NCI-H526 treated with DMSO at 0.1 percent for 48 hours (cell line): Measurements from ENCODE around the gene INVS.

Source experiments
- DNase-seq: peaks from one replicate; lab custom pipeline; 2025; lab: John Stamatoyannopoulos, UW

INVS gene

GRCh38 chr9:100281676-100282387, 182.8 kb downstream of the INVS start:
- DNase-seq: no peak

DNA sequence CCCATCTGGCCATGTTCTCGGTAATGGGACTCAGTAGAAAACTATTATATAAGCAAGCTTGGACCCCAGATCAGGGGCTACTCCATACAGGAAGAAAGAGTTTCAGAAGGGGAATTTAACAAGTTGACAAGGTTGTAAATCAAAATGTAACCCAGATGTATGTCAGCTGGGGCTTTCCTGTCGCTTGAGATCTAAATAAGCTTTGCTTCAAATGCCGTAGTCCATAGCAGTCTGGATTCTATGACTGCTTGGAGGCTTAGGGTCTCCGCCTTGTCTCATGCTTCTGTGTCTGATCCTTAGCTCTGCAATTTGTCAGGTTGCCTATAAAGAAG, 183.3 kb downstream of the INVS start:
- DNase-seq: no peak

DNA sequence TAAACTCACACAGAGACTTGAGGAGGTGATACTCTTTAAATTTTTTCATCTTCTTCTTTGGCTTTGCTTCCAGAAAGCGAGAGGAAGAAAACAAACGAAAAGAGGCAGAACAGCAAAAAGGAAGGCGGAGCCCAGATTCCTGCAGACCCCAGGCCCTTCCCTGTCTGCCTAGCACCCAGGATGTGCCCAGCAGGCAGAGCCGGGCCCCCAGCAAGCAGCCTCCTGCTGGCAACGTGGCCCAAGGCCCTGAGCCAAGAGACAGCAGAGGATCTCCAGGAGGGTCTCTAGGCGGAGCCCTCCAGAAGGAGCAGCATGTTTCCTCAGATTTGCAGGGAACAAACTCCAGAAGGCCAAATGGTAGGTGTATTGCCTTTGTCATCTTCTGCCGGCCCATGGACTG, 185.2 kb downstream of the INVS start:
- no peak for DNase-seq

DNA sequence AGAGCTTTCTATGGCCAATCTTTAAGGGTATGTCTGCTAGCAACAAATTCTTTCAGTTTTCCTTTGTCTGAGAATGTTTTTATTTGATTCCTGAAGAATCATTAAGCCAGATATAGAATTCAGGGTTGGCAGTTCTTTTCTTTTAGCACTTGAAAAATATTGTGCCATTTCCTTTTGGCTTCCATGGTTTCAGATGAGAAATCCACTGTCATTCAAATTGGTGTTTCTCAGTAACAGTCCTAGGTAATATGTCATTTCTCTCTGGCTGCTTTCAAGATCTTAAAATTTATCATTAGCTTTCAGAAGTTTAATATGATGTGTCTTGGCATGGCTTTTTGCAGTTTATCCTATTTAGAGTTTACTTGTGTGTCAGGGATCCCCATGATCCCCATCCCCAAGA, 186.0 kb downstream of the INVS start:
- no peak for DNase-seq

DNA sequence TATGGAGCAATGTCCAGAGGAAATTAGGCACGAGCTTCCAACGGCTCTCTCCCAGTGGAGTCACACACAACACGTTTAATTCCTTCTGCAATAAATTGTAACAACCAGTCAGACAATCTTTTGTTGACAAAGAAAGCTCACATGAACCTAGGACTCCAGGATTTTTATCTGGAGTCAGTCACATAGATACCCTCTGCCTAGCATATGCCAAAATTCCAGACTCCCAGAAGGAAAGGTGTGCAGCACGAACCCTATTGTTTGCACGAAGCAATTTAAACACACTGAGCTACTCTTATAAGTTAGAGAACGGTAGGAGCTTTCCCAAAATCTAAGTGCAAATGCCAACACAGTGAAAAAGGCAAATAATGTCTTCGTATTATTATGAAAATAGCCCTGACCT, 186.6 kb downstream of the INVS start:
- DNase-seq: no peak

GRCh38 chr9:100286257-100286656, 187.2 kb downstream of the INVS start:
- no peak for DNase-seq

- DNase-seq: no peak
Observed at GRCh38 chr9:100287186-100287585, 188.1 kb downstream of the INVS start.

DNA sequence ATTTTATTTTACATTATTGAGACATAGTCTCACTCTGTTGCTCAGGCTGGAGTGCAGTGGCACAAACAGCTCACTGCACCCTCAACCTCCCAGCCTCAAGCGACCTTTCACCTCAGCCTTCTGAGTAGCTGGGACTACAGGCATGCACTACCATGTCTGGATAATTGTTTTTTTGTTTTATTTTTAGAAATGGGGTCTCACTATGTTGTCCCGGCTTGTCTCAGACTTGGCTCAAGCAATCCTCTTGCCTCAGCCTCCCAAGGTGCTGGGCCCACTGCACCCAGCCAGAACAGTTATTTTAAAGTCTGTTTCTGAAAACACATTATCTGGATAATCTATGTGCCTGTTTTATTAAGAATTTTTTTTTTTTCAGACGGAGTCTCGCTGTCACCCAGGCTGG, 191.7 kb downstream of the INVS start:
- DNase-seq: no peak

DNA sequence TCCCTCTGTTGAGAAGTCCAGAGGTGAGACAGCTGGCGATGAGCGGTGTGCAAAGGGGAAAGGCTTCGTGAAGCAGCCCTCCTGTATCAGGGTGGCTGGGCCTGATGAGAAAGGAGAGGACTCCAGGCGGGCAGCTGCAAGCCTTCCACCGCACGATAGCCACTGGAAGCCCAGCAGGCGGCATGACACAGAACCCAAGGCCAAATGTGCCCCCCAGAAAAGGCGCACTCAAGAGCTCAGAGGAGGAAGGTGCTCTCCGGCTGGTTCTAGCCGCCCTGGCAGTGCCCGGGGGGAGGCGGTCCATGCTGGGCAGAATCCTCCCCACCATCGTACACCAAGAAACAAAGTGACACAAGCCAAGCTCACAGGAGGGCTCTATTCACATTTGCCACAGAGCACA, 193.4 kb downstream of the INVS start:
- no peak for DNase-seq

- no peak for DNase-seq
Observed at GRCh38 chr9:100294341-100294740, 195.3 kb downstream of the INVS start.

- DNase-seq: no peak
Observed at GRCh38 chr9:100294806-100295205, 195.8 kb downstream of the INVS start.

- DNase-seq: no peak
Observed at GRCh38 chr9:100295240-100295639, 196.2 kb downstream of the INVS start.

DNA sequence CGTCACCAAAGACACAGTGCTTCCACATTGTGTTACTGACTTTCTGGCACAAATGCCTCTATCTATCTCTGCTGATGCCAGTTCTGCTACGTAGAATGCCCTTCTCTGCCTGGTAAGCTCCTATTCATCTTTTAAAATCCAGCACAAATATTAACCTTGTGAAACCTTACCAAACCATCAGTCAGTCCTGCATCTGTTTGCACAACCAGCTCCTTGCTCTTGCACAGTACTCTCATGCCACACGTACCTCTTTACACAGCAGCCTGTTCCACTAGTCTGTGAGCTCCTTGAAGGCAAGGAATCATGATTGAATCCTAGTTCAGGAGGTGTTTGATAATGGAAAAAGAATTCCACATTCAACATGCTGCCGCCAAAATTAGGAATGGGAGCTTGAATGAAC, 197.4 kb downstream of the INVS start:
- DNase-seq: no peak

GRCh38 chr9:100298378-100298777, 199.3 kb downstream of the INVS start:
- no peak for DNase-seq

- no peak for DNase-seq
Observed at GRCh38 chr9:100303747-100304146, 204.7 kb downstream of the INVS start.

- DNase-seq: no peak
Observed at GRCh38 chr9:100306283-100306682, 207.2 kb downstream of the INVS start.

GRCh38 chr9:100307080-100307479, 208.0 kb downstream of the INVS start:
- DNase-seq: no peak

- no peak for DNase-seq
Observed at GRCh38 chr9:100308965-100309564, 210.0 kb downstream of the INVS start.

DNA sequence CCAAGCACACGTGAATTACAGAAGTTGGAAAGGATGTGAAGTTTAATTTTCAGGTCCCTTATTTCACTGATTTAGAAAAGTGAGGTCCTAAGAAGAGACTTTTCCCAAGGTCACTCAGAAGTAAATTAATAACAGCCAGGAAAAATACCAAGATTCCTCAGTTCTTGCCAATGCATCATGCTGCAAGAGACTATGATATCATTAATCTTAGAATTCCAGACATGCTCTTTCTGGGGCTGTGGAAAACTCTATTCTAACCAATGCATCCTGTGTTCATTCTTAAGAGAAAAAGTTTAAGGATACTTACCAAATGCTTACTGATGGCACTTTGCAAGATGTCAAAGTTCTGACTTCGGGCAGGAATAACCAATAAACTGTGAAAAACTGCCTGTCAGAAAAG, 210.9 kb downstream of the INVS start:
- no peak for DNase-seq

DNA sequence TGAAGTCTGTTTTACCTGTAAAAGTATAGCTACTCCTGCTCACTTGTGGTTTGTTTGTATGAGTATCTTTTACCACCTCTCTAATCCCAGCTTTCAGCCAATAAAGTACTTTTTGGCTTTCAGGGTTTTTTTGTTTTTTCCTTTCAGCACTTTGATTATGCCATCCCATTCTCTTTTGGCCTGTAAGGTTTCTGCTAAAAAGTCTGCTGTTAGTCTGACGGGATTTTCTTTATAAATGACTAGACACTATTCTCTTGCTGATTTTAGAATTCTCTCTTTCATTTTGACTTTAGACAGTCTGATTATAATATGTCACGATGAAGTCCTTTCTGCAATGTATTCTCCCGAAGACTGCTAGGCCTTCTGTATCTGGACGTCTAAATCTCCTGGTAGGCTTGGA, 216.5 kb downstream of the INVS start:
- no peak for DNase-seq

- no peak for DNase-seq
Observed at GRCh38 chr9:100317706-100318105, 218.7 kb downstream of the INVS start.

- DNase-seq: no peak
Observed at GRCh38 chr9:100322954-100323536, 224.0 kb downstream of the INVS start.

DNA sequence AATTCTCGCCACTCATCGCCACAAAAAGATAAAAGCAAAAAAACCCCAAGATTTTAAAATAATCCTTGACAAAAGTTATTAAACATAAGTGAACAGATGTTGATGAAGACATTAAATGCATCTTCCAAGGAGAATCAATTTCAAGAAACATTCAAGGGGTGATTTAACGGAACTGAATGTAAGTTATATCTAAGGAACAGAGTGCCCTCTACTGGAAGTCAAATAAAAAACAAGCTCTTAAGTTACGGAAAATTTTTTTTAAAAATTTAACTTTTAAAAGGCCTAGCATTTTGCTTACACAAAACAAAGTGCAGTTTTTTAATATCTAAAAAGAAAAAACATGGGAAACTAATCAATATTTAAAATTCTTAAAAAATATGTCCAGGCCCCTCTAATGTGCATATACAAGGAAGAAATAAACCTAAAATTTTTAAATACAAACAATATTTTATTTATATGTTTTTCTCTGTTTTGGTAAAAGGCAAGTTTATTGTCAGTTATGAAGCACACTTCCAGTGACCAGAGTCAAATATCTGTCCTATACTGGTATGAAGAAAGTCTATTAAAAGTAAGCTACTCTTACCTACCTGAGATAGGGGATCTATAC, 225.7 kb downstream of the INVS start:
- no peak for DNase-seq
